SJCRH30 (cell line): ENCODE measurements around the gene LFNG. TPM values are rescaled to one million over a fixed set of nuclear protein-coding genes. Genes with fewer than 3 reads are reported as not detected.
"Not testable (repeated sequence)": the region's sequence is repeated elsewhere in the genome, so short reads cannot be mapped to it uniquely, and the experiment has no call there.

Experiments used
- DNase-seq, 2 experiments: peaks; one replicate each; pipeline ENCODE4 v3.0.0-alpha.2; 2015 to 2020
- H3K27ac ChIP-seq: fragments of 250-450 bp; sonication (Bioruptor Pico); 2 replicates; pipeline ENCODE4 v1.5.1; 2020; ENCODE audit warnings: mild to moderate bottlenecking, moderate library complexity
- H3K27me3 ChIP-seq: fragments of 250-450 bp; sonication (Bioruptor Pico); 2 replicates; pipeline ENCODE4 v1.5.1; 2020; ENCODE audit warnings: mild to moderate bottlenecking, moderate library complexity
- H3K36me3 ChIP-seq: fragments of 250-450 bp; sonication (Bioruptor Pico); 2 replicates; pipeline ENCODE4 v1.5.1; 2020; ENCODE audit warnings: mild to moderate bottlenecking, moderate library complexity
- H3K4me1 ChIP-seq: fragments of 250-450 bp; sonication (Bioruptor Pico); 2 replicates; pipeline ENCODE4 v1.5.1; 2020; ENCODE audit warnings: mild to moderate bottlenecking, moderate library complexity
- H3K4me3 ChIP-seq: fragments of 250-450 bp; sonication (Bioruptor Pico); 2 replicates; pipeline ENCODE4 v1.5.1; 2020; ENCODE audit warnings: mild to moderate bottlenecking, moderate library complexity
- H3K9me3 ChIP-seq: fragments of 250-450 bp; sonication (Bioruptor Pico); replicated peaks from 2 replicates; pipeline ENCODE4 v1.5.1; 2020; ENCODE audit warnings: mild to moderate bottlenecking, moderate library complexity
- total RNA-seq: library from RNA; depleted of rRNA; stranded (reverse); fragments of >200 nt; shearing (Covaris generic); gene quantifications from 2 replicates; pipeline ENCODE4 v1.2.3, GENCODE V29; 2014

Gene LFNG
- total RNA-seq, 1 experiment from 2014 or later: 25.2 TPM

GRCh38 chr7:2523941-2524807, 4.6 kb downstream of the LFNG start:
- DNase-seq: peak; percentile 72 to 78
- Histone ChIP-seq H3K4me3 (no peak overlapping the region), H3K27ac (peak overlapping the region; percentile 39), H3K9me3 (no peaks in the 10 kb centered on the region), H3K36me3 (peaks cover 31% of the 10 kb centered on the region), H3K27me3 (no peaks in the 10 kb centered on the region), H3K4me1 (peaks cover 50% of the 10 kb centered on the region)

- Histone ChIP-seq H3K27ac (no peak overlapping the region), H3K36me3 (peaks cover 31% of the 10 kb centered on the region), H3K9me3 (no peaks in the 10 kb centered on the region), H3K27me3 (no peaks in the 10 kb centered on the region), H3K4me3 (no peak overlapping the region), H3K4me1 (peaks cover 58% of the 10 kb centered on the region)
- no peak for DNase-seq
Measured at GRCh38 chr7:2524808-2525657, 5.5 kb downstream of the LFNG start.

- no peak overlapping the region for H3K27ac ChIP-seq
- no peaks in the 10 kb centered on the region for H3K27me3 ChIP-seq
- H3K4me1 ChIP-seq: peaks cover 67% of the 10 kb centered on the region
- no peak for DNase-seq
- H3K9me3 ChIP-seq: no peaks in the 10 kb centered on the region
- H3K4me3 ChIP-seq: no peak overlapping the region
- peaks cover 31% of the 10 kb centered on the region for H3K36me3 ChIP-seq
Measured at GRCh38 chr7:2525658-2526630, 6.4 kb downstream of the LFNG start.

- peaks cover 31% of the 10 kb centered on the region for H3K36me3 ChIP-seq
- H3K9me3 ChIP-seq: no peaks in the 10 kb centered on the region
- peaks cover 62% of the 10 kb centered on the region for H3K4me1 ChIP-seq
- no peaks in the 10 kb centered on the region for H3K27me3 ChIP-seq
- DNase-seq: no peak
- H3K27ac ChIP-seq: no peak overlapping the region
- H3K4me3 ChIP-seq: no peak overlapping the region
Measured at GRCh38 chr7:2526659-2527504, 7.3 kb downstream of the LFNG start.

- H3K27me3 ChIP-seq: no peaks in the 10 kb centered on the region
- H3K27ac ChIP-seq: no peak overlapping the region
- peaks cover 58% of the 10 kb centered on the region for H3K4me1 ChIP-seq
- H3K4me3 ChIP-seq: no peak overlapping the region
- H3K36me3 ChIP-seq: peaks cover 31% of the 10 kb centered on the region
- DNase-seq: peak in 1 of 2 experiments; percentile 45
- H3K9me3 ChIP-seq: no peaks in the 10 kb centered on the region
Measured at GRCh38 chr7:2527505-2528467, 8.2 kb downstream of the LFNG start.

GRCh38 chr7:2528481-2529095, 9.0 kb downstream of the LFNG start:
- no peak for DNase-seq
- H3K27ac ChIP-seq: peak overlapping the region; percentile 65
- H3K4me3 ChIP-seq: no peak overlapping the region
- no peaks in the 10 kb centered on the region for H3K27me3 ChIP-seq
- H3K9me3 ChIP-seq: no peaks in the 10 kb centered on the region
- peaks cover 50% of the 10 kb centered on the region for H3K4me1 ChIP-seq
- H3K36me3 ChIP-seq: peaks cover 31% of the 10 kb centered on the region

GRCh38 chr7:2529161-2530070, 9.8 kb downstream of the LFNG start:
- DNase-seq: peak; percentile 61 to 63
- H3K27me3 ChIP-seq: no peaks in the 10 kb centered on the region
- H3K27ac ChIP-seq: peak overlapping the region; percentile 65
- H3K4me1 ChIP-seq: peaks cover 41% of the 10 kb centered on the region
- H3K9me3 ChIP-seq: no peaks in the 10 kb centered on the region
- H3K4me3 ChIP-seq: no peak overlapping the region
- peaks cover 25% of the 10 kb centered on the region for H3K36me3 ChIP-seq

GRCh38 chr7:2530071-2530987, 10.8 kb downstream of the LFNG start:
- H3K4me3 ChIP-seq: no peak overlapping the region
- H3K4me1 ChIP-seq: peaks cover 38% of the 10 kb centered on the region
- peak; percentile 22 to 31 for DNase-seq
- H3K27me3 ChIP-seq: no peaks in the 10 kb centered on the region
- peak overlapping the region; percentile 65 for H3K27ac ChIP-seq
- H3K9me3 ChIP-seq: no peaks in the 10 kb centered on the region
- H3K36me3 ChIP-seq: peaks cover 23% of the 10 kb centered on the region

GRCh38 chr7:2530994-2531795, 11.6 kb downstream of the LFNG start:
- not testable (repeated sequence) for H3K27me3 ChIP-seq, H3K4me3 ChIP-seq, H3K9me3 ChIP-seq, DNase-seq, H3K27ac ChIP-seq
- H3K4me1 ChIP-seq: peaks cover 38% of the 10 kb centered on the region
- H3K36me3 ChIP-seq: peaks cover 16% of the 10 kb centered on the region

GRCh38 chr7:2531796-2532110, 12.2 kb downstream of the LFNG start:
- not testable (repeated sequence) for DNase-seq, H3K4me3 ChIP-seq, H3K9me3 ChIP-seq

More at GRCh38 chr7:2531796-2532110, 12.2 kb downstream of the LFNG start:
- not testable (repeated sequence) for H3K27ac ChIP-seq, H3K27me3 ChIP-seq
- Histone ChIP-seq H3K36me3 (peaks cover 11% of the 10 kb centered on the region), H3K4me1 (peaks cover 38% of the 10 kb centered on the region)
